Measurements from ENCODE around the gene KDM4B. TPM values are rescaled to one million over a fixed set of nuclear protein-coding genes. Genes with fewer than 3 reads are reported as not detected.

Gene KDM4B
- total and polyA plus RNA-seq, 2 donors from 2014 or later: 6.6 to 35.7 TPM

DNA sequence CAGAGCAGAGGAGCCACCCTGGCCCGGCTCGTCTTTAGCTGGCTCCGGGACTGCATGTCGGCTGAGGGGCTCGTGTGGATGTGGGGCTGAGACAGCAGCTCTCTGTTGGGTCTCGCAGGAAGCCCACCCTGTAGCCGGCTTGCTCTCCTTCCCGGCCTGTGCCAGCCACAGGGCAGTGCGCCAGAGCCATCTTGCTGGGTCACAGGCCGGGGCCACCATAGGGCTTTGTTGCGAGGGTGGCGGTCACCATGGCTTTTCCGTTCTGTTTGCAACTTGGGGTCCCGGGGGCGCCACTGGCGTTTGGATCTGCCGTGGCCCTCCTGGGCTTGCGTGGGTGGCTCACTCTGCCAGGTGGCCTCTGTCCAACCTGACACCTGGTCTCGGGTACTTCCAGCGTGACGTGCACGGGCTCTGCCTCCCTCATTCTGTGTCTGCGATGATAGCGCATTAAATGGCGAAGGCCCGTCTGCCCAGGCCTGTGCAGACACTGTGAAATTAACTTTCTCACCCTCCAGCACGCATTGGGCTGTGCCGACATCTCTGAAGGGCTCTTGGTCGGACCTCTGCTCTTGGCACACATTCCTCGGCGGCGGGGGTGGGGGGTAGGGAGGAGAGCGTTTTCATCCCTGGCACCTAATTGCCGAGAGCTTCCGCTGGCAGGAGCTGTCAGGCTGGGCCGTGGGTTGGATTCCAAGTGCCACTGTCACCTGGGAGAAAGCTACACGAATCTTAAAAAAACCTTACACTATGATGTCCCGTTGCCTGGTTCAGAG, 95.1 kb downstream of the KDM4B start:
- H3K4me3 ChIP-seq (ENCODE audit: low read length in 3 of 3): no peak overlapping the region
- peak in 2 of 5 donors; percentile 40 to 57 for DNase-seq
- peaks cover 0 to 8% (median 2%) of the 10 kb centered on the region in 3 donors for H3K36me3 ChIP-seq (ENCODE audit: control insufficient read depth in 2 of 3, insufficient read depth in 3 of 3, low read length in 3 of 3)
- no peak overlapping the region for H3K9ac ChIP-seq (ENCODE audit: low read length in 3 of 3)
- no peaks in the 10 kb centered on the region for H3K27me3 ChIP-seq (ENCODE audit: control insufficient read depth, insufficient read depth, low read length)
- peaks cover 0 to 2% (median 0%) of the 10 kb centered on the region in 3 donors for H3K4me1 ChIP-seq (ENCODE audit: control insufficient read depth in 2 of 3, insufficient read depth in 2 of 3, low read depth in 1 of 3, low read length in 3 of 3)
- intact Hi-C loops (cut with DNase I): no loop called here
- H3K9me3 ChIP-seq (ENCODE audit: control insufficient read depth in 2 of 3, insufficient read depth in 1 of 3, low read length in 3 of 3): peaks cover 0 to 1% (median 0%) of the 10 kb centered on the region in 3 donors
- no peak overlapping the region for H3K27ac ChIP-seq (ENCODE audit: low read depth in 2 of 2, low read length in 2 of 2)
- TF ChIP-seq, protein P1, sequence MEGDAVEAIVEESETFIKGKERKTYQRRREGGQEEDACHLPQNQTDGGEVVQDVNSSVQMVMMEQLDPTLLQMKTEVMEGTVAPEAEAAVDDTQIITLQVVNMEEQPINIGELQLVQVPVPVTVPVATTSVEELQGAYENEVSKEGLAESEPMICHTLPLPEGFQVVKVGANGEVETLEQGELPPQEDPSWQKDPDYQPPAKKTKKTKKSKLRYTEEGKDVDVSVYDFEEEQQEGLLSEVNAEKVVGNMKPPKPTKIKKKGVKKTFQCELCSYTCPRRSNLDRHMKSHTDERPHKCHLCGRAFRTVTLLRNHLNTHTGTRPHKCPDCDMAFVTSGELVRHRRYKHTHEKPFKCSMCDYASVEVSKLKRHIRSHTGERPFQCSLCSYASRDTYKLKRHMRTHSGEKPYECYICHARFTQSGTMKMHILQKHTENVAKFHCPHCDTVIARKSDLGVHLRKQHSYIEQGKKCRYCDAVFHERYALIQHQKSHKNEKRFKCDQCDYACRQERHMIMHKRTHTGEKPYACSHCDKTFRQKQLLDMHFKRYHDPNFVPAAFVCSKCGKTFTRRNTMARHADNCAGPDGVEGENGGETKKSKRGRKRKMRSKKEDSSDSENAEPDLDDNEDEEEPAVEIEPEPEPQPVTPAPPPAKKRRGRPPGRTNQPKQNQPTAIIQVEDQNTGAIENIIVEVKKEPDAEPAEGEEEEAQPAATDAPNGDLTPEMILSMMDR (IDR thresholded peaks at IDR 0.05; ENCODE audit: borderline replicate concordance, extremely low read depth, insufficient read depth): no peak
- no peak for FAIRE-seq

DNA sequence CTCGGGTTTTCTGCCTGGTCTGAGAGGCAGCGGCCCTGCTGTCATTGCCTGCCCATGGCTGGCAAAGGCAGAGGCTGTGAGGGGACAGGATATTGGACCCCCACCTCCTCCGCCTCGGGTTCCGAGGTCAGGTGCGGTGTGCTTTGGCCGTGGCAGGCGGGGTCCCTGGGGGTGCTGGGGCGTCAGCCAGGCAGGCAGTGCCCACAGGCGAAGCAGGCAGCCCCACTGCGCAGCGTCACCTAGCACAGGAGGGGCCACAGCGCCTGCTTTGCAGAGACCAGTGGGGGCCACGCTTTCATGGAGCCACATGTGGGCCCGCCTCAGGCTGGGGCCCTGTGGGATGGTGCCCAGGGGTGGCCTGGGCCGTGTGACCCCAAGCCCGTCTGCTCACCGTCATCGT, 96.0 kb downstream of the KDM4B start:
- intact Hi-C loops (cut with DNase I): no loop called here
- Histone ChIP-seq H3K36me3 (ENCODE audit: control insufficient read depth in 2 of 3, insufficient read depth in 3 of 3, low read length in 3 of 3) (peaks cover 0 to 8% (median 2%) of the 10 kb centered on the region in 3 donors), H3K27ac (ENCODE audit: low read depth in 2 of 2, low read length in 2 of 2) (no peak overlapping the region), H3K9ac (ENCODE audit: low read length in 3 of 3) (no peak overlapping the region), H3K27me3 (ENCODE audit: control insufficient read depth, insufficient read depth, low read length) (no peaks in the 10 kb centered on the region), H3K4me1 (ENCODE audit: control insufficient read depth in 2 of 3, insufficient read depth in 2 of 3, low read depth in 1 of 3, low read length in 3 of 3) (peaks cover 0 to 2% (median 0%) of the 10 kb centered on the region in 3 donors), H3K4me3 (ENCODE audit: low read length in 3 of 3) (no peak overlapping the region), H3K9me3 (ENCODE audit: control insufficient read depth in 2 of 3, insufficient read depth in 1 of 3, low read length in 3 of 3) (peaks cover 0 to 1% (median 0%) of the 10 kb centered on the region in 3 donors)
- no peak for FAIRE-seq
- DNase-seq: no peak
- TF ChIP-seq, protein P1 (IDR thresholded peaks at IDR 0.05; ENCODE audit: borderline replicate concordance, extremely low read depth, insufficient read depth): no peak

DNA sequence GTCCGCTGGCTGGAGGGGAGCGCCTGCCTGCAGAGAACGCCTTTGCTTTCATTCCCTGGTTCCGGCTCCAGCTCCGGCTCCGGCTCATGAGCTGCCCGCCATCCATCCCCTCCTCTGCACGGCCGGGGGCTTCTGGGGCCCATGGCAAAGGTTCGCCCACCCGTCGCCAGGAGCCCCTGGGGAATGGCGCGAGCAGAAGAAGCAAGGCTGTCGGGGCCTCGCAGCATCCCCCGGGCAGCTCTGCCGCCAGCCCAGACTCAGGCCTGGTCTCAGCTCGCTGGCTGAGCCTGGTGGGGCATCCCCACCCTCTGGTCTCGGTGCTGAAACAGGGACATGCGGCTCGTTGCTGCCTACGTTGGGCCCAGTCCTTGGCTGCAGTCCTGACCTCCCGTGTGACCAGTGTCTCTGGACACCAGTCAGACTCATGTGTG, 96.8 kb downstream of the KDM4B start:
- H3K36me3 ChIP-seq (ENCODE audit: control insufficient read depth in 2 of 3, insufficient read depth in 3 of 3, low read length in 3 of 3): peaks cover 0 to 8% (median 2%) of the 10 kb centered on the region in 3 donors
- DNase-seq (peak in 3 of 5 donors; percentile 54 to 76 (median 73)), FAIRE-seq (no peak)
- intact Hi-C loops (cut with DNase I): no loop called here
- no peaks in the 10 kb centered on the region for H3K27me3 ChIP-seq (ENCODE audit: control insufficient read depth, insufficient read depth, low read length)
- H3K4me1 ChIP-seq (ENCODE audit: control insufficient read depth in 2 of 3, insufficient read depth in 2 of 3, low read depth in 1 of 3, low read length in 3 of 3): peaks cover 0 to 2% (median 0%) of the 10 kb centered on the region in 3 donors
- H3K9me3 ChIP-seq (ENCODE audit: control insufficient read depth in 2 of 3, insufficient read depth in 1 of 3, low read length in 3 of 3): peaks cover 0 to 1% (median 0%) of the 10 kb centered on the region in 3 donors
- no peak overlapping the region for H3K9ac ChIP-seq (ENCODE audit: low read length in 3 of 3)
- no peak overlapping the region for H3K4me3 ChIP-seq (ENCODE audit: low read length in 3 of 3)
- H3K27ac ChIP-seq (ENCODE audit: low read depth in 2 of 2, low read length in 2 of 2): no peak overlapping the region
- TF ChIP-seq, protein P1 (IDR thresholded peaks at IDR 0.05; ENCODE audit: borderline replicate concordance, extremely low read depth, insufficient read depth): no peak
